ENCODE results near the gene ABL1.
"Not testable (repeated sequence)": the region's sequence is repeated elsewhere in the genome, so short reads cannot be mapped to it uniquely, and the experiment has no call there.

The ABL1 gene
- total RNA-seq, result 57.5 to 69.8 reads per million in 2 experiments

GRCh38 chr9:130834371-130835336 is at the start of gene ABL1:
Gene ABL1 (plus strand): TSS chr9:130835254. CDS start chr9:130835447, 193 bp downstream.
- peak; percentile 13 for DNase-seq (ENCODE audit: low read depth)

GRCh38 chr9:130785940-130786508 is 49.0 kb upstream of the ABL1 start:
- DNase-seq (ENCODE audit: low read depth), result no peak

- no peak for DNase-seq (ENCODE audit: low read depth)
These were observed 48.5 kb upstream of the ABL1 start for GRCh38 chr9:130786526-130786925.

GRCh38 chr9:130789747-130790672 is 45.0 kb upstream of the ABL1 start:
- no peak for DNase-seq (ENCODE audit: low read depth)

GRCh38 chr9:130791303-130791894 is 43.7 kb upstream of the ABL1 start:
- no peak for DNase-seq (ENCODE audit: low read depth)

GRCh38 chr9:130793589-130793988 is 41.5 kb upstream of the ABL1 start:
- DNase-seq (ENCODE audit: low read depth), result no peak

GRCh38 chr9:130794021-130794420 is 41.0 kb upstream of the ABL1 start:
- not testable (repeated sequence) for DNase-seq (ENCODE audit: low read depth)

GRCh38 chr9:130794423-130794822 is 40.6 kb upstream of the ABL1 start:
- DNase-seq (ENCODE audit: low read depth), result not testable (repeated sequence)

GRCh38 chr9:130794923-130795495 is 40.0 kb upstream of the ABL1 start:
- no peak for DNase-seq (ENCODE audit: low read depth)

- DNase-seq (ENCODE audit: low read depth), result not testable (repeated sequence)
These were observed 31.9 kb upstream of the ABL1 start for GRCh38 chr9:130803116-130803515.

- no peak for DNase-seq (ENCODE audit: low read depth)
These were observed 29.3 kb upstream of the ABL1 start for GRCh38 chr9:130805510-130806326.

- no peak for DNase-seq (ENCODE audit: low read depth)
These were observed 28.7 kb upstream of the ABL1 start for GRCh38 chr9:130806327-130806716.

- DNase-seq (ENCODE audit: low read depth), result no peak
These were observed 24.4 kb upstream of the ABL1 start for GRCh38 chr9:130810609-130811136.

- DNase-seq (ENCODE audit: low read depth), result no peak
These were observed 19.7 kb upstream of the ABL1 start for GRCh38 chr9:130815242-130815808.

GRCh38 chr9:130817914-130818313 is 17.1 kb upstream of the ABL1 start:
- DNase-seq (ENCODE audit: low read depth), result no peak

GRCh38 chr9:130820135-130820738 is 14.8 kb upstream of the ABL1 start:
- no peak for DNase-seq (ENCODE audit: low read depth)

- no peak for DNase-seq (ENCODE audit: low read depth)
These were observed 11.6 kb upstream of the ABL1 start for GRCh38 chr9:130823435-130823834.

GRCh38 chr9:130824079-130824478 is 11.0 kb upstream of the ABL1 start:
- no peak for DNase-seq (ENCODE audit: low read depth)

- DNase-seq (ENCODE audit: low read depth), result no peak
These were observed 10.3 kb upstream of the ABL1 start for GRCh38 chr9:130824643-130825350.
